MM.1S (cell line): ENCODE data around the gene CLMN.

Experiments
- DNase-seq: peaks from one replicate; pipeline ENCODE4 v3.0.0-alpha.2; 2015
- H2AFZ ChIP-seq: fragments of 300-600 bp; sonication (generic); 2 replicates; pipeline ENCODE4 v1.6.0; 2016; ENCODE audit warnings: antibody characterized with exemption, low read length
- H3F3A ChIP-seq: fragments of 300-600 bp; sonication (generic); 2 replicates; pipeline ENCODE4 v1.6.1; 2016; ENCODE audit warnings: mild to moderate bottlenecking, antibody characterized with exemption, low read length, moderate library complexity, mixed read lengths; ENCODE audit not compliant: insufficient read depth
- H3K27ac ChIP-seq: fragments of 300-600 bp; sonication (generic); 2 replicates; pipeline ENCODE4 v1.5.1; 2016; ENCODE audit warnings: mild to moderate bottlenecking, low read length
- H3K27me3 ChIP-seq: fragments of 300-600 bp; sonication (generic); replicated peaks from 2 replicates; pipeline ENCODE4 v1.6.0; 2016; ENCODE audit warnings: low read length; ENCODE audit not compliant: insufficient read depth
- H3K36me3 ChIP-seq: fragments of 300-600 bp; sonication (generic); replicated peaks from 2 replicates; pipeline ENCODE4 v1.6.1; 2016; ENCODE audit warnings: mild to moderate bottlenecking, low read length, mixed read lengths; ENCODE audit not compliant: insufficient read depth
- H3K4me1 ChIP-seq: fragments of 300-600 bp; sonication (generic); 2 replicates; pipeline ENCODE4 v1.6.1; 2016; ENCODE audit warnings: low read length, mixed read lengths
- H3K4me2 ChIP-seq: fragments of 300-600 bp; sonication (generic); 2 replicates; pipeline ENCODE4 v1.6.0; 2016; ENCODE audit warnings: low read depth, low read length
- H3K4me3 ChIP-seq: fragments of 300-600 bp; sonication (generic); 2 replicates; pipeline ENCODE4 v1.5.1; 2016; ENCODE audit warnings: low read length, mixed read lengths
- H3K79me2 ChIP-seq: fragments of 300-600 bp; sonication (generic); 2 replicates; pipeline ENCODE4 v1.6.1; 2016; ENCODE audit warnings: mixed run types, low read length, mixed read lengths
- H3K9ac ChIP-seq: fragments of 300-600 bp; sonication (generic); 2 replicates; pipeline ENCODE4 v1.6.1; 2016; ENCODE audit warnings: low read length, mixed read lengths
- H3K9me2 ChIP-seq: fragments of 300-600 bp; sonication (generic); replicated peaks from 2 replicates; pipeline ENCODE4 v1.6.1; 2016; ENCODE audit warnings: mild to moderate bottlenecking, low read length, mixed read lengths; ENCODE audit not compliant: insufficient read depth
- H3K9me3 ChIP-seq: fragments of 300-600 bp; sonication (generic); replicated peaks from 2 replicates; pipeline ENCODE4 v1.6.1; 2016; ENCODE audit warnings: mild to moderate bottlenecking, low read length, mixed read lengths; ENCODE audit not compliant: insufficient read depth
- H4K20me1 ChIP-seq: fragments of 300-600 bp; sonication (generic); 2 replicates; pipeline ENCODE4 v1.6.1; 2016; ENCODE audit warnings: mild to moderate bottlenecking, low read length, moderate library complexity, mixed read lengths; ENCODE audit not compliant: insufficient read depth
- EZH2 ChIP-seq: fragments of 300-600 bp; sonication (generic); optimal IDR thresholded peaks from 2 replicates; pipeline ENCODE3; 2017; ENCODE audit warnings: low read depth, mild to moderate bottlenecking, antibody characterized with exemption, low read length, mixed read lengths
- EZH2phosphoT487 ChIP-seq: fragments of 300-600 bp; sonication (generic); IDR thresholded peaks from 2 replicates; pipeline ENCODE4 v1.6.1; 2018; ENCODE audit warnings: antibody characterized with exemption, low read length
- TF ChIP-seq, protein P1 (sequence below): fragments of 300-600 bp; sonication (generic); IDR thresholded peaks from 2 replicates; pipeline ENCODE4 v1.5.1; 2016; ENCODE audit warnings: antibody characterized with exemption, low read length, mixed read lengths

CLMN gene

DNA sequence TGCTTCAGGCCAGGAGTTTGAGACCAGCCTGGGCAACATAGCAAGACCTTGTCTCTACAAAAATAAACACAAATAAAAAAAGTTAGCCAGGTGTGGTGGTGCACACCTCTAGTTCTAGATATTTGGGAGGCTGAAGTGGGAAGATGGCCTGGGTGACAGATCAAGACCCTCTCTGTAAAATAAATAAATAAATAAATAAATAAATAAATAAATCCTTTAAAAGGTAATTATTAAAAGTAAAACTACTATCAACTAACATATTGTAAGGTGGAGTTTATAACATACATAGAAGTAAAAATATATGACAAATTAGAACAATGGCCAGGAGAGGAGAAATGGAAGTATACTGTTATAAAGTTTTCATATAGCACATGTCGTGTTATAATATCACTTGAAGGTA lies 33.3 kb upstream of the CLMN start:
- H3K27ac ChIP-seq = no peak overlapping the region
- no peaks in the 10 kb centered on the region for H3K79me2 ChIP-seq
- no peaks in the 10 kb centered on the region for H3K36me3 ChIP-seq
- no peak overlapping the region for H2AFZ ChIP-seq
- TF ChIP-seq, protein P1, sequence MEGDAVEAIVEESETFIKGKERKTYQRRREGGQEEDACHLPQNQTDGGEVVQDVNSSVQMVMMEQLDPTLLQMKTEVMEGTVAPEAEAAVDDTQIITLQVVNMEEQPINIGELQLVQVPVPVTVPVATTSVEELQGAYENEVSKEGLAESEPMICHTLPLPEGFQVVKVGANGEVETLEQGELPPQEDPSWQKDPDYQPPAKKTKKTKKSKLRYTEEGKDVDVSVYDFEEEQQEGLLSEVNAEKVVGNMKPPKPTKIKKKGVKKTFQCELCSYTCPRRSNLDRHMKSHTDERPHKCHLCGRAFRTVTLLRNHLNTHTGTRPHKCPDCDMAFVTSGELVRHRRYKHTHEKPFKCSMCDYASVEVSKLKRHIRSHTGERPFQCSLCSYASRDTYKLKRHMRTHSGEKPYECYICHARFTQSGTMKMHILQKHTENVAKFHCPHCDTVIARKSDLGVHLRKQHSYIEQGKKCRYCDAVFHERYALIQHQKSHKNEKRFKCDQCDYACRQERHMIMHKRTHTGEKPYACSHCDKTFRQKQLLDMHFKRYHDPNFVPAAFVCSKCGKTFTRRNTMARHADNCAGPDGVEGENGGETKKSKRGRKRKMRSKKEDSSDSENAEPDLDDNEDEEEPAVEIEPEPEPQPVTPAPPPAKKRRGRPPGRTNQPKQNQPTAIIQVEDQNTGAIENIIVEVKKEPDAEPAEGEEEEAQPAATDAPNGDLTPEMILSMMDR = no peak
- no peak for TF ChIP-seq EZH2
- no peak for TF ChIP-seq EZH2phosphoT487
- no peak for DNase-seq
- H3K4me1 ChIP-seq = no peaks in the 10 kb centered on the region
- no peak overlapping the region for H3K4me3 ChIP-seq
- H3K9ac ChIP-seq = no peak overlapping the region
- no peaks in the 10 kb centered on the region for H4K20me1 ChIP-seq
- no peaks in the 10 kb centered on the region for H3K9me2 ChIP-seq
- H3F3A ChIP-seq = no peaks in the 10 kb centered on the region
- no peaks in the 10 kb centered on the region for H3K27me3 ChIP-seq
- H3K9me3 ChIP-seq = no peaks in the 10 kb centered on the region
- H3K4me2 ChIP-seq = no peak overlapping the region

DNA sequence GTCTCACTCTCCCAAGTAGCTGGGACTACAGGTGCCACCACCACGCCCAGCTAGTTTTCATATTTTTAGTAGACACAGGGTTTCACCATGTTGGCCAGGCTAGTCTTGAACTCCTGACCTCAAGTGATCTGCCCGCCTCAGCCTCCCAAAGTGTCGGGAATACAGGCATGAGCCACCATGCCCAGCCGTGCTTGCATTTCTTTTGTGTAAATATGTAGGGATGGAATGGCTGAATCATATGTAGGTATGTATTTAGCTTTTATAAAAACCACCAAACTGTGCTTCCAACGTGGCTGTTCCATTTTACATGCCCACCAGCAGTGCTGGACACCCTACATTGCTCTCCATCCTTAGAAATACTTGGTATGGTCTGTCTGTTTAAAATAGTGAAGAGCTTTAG lies 32.8 kb upstream of the CLMN start:
- H3K4me2 ChIP-seq = no peak overlapping the region
- TF ChIP-seq EZH2phosphoT487 (no peak), EZH2 (no peak)
- TF ChIP-seq, protein P1 = no peak
- no peak overlapping the region for H3K4me3 ChIP-seq
- no peaks in the 10 kb centered on the region for H3K27me3 ChIP-seq
- H3K9ac ChIP-seq = no peak overlapping the region
- no peak overlapping the region for H3K27ac ChIP-seq
- H4K20me1 ChIP-seq = no peaks in the 10 kb centered on the region
- H3K36me3 ChIP-seq = no peaks in the 10 kb centered on the region
- H3K4me1 ChIP-seq = no peaks in the 10 kb centered on the region
- no peaks in the 10 kb centered on the region for H3K79me2 ChIP-seq
- no peak overlapping the region for H2AFZ ChIP-seq
- H3K9me2 ChIP-seq = no peaks in the 10 kb centered on the region
- no peak for DNase-seq
- H3F3A ChIP-seq = no peaks in the 10 kb centered on the region
- H3K9me3 ChIP-seq = no peaks in the 10 kb centered on the region

DNA sequence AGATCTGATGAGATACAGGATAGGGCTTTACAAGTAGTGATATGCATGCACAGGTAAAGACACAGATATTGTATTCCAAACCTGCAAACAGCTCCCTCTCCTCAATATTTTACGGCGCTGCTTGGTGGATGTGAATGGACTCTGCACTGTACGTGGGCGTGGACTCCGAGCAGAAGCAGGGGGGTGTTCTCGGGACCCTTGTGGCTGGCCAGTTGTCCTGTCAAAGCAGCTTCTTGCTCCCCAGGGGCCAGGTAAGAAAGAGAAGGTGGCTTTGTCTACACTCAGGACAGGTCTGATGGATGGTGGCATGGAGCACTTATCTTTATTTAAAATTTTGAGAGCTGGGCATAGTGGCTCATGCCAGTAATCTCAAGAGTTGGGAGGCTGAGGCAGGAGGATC lies 29.5 kb upstream of the CLMN start:
- Histone ChIP-seq H3K36me3 (no peaks in the 10 kb centered on the region), H3K79me2 (no peaks in the 10 kb centered on the region), H3K9ac (no peak overlapping the region), H4K20me1 (no peaks in the 10 kb centered on the region), H3K9me2 (no peaks in the 10 kb centered on the region), H2AFZ (no peak overlapping the region), H3K27me3 (no peaks in the 10 kb centered on the region), H3F3A (no peaks in the 10 kb centered on the region), H3K4me3 (no peak overlapping the region), H3K4me1 (no peaks in the 10 kb centered on the region), H3K4me2 (no peak overlapping the region), H3K27ac (no peak overlapping the region), H3K9me3 (no peaks in the 10 kb centered on the region)
- TF ChIP-seq EZH2phosphoT487 = no peak
- no peak for TF ChIP-seq EZH2
- TF ChIP-seq, protein P1 = no peak
- no peak for DNase-seq
